Parathyroid adenoma (tissue), 2 donors: ENCODE measurements around the gene NFX1.
"Not testable (repeated sequence)": the region's sequence is repeated elsewhere in the genome, so short reads cannot be mapped to it uniquely, and the experiment has no call there.

ENCODE experiments used
- H2AFZ ChIP-seq: fragments of 300-600 bp; sonication (generic); one replicate; pipeline ENCODE4 v1.7.0; 2017; ENCODE audit warnings: antibody characterized with exemption, mild to moderate bottlenecking
- H3K27ac ChIP-seq: fragments of 300-600 bp; sonication (generic); one replicate; pipeline ENCODE4 v1.7.0; 2017
- H3K27me3 ChIP-seq: fragments of 300-600 bp; sonication (generic); one replicate; pipeline ENCODE4 v1.7.0; 2017; ENCODE audit warnings: low read length; ENCODE audit not compliant: control insufficient read depth, insufficient read depth
- H3K36me3 ChIP-seq: fragments of 300-600 bp; sonication (generic); one replicate; pipeline ENCODE4 v1.7.0; 2017; ENCODE audit warnings: low read length; ENCODE audit not compliant: control insufficient read depth, insufficient read depth
- H3K4me1 ChIP-seq: fragments of 300-600 bp; sonication (generic); one replicate; pipeline ENCODE4 v1.7.0; 2017; ENCODE audit warnings: control low read depth
- H3K4me2 ChIP-seq: fragments of 300-600 bp; sonication (generic); one replicate; pipeline ENCODE4 v1.7.0; 2017; ENCODE audit warnings: low read length
- H3K4me3 ChIP-seq: fragments of 300-600 bp; sonication (generic); one replicate; pipeline ENCODE4 v1.7.0; 2017; ENCODE audit warnings: low read depth, low read length
- H3K79me2 ChIP-seq: fragments of 300-600 bp; sonication (generic); one replicate; pipeline ENCODE4 v1.7.0; 2017; ENCODE audit warnings: control low read depth
- H3K9ac ChIP-seq: fragments of 300-600 bp; sonication (generic); one replicate; pipeline ENCODE4 v1.7.0; 2017; ENCODE audit warnings: mild to moderate bottlenecking
- H3K9me3 ChIP-seq: fragments of 300-600 bp; sonication (generic); one replicate; pipeline ENCODE4 v1.7.0; 2017; ENCODE audit warnings: low read length; ENCODE audit not compliant: control insufficient read depth
- TF ChIP-seq, protein P1 (sequence below): fragments of 300-600 bp; sonication (generic); IDR thresholded peaks from one replicate; pipeline ENCODE4 v1.7.0; 2017; ENCODE audit warnings: antibody characterized with exemption, mild to moderate bottlenecking
- donor health status: primary hyperparathyroidism.

The NFX1 gene

DNA sequence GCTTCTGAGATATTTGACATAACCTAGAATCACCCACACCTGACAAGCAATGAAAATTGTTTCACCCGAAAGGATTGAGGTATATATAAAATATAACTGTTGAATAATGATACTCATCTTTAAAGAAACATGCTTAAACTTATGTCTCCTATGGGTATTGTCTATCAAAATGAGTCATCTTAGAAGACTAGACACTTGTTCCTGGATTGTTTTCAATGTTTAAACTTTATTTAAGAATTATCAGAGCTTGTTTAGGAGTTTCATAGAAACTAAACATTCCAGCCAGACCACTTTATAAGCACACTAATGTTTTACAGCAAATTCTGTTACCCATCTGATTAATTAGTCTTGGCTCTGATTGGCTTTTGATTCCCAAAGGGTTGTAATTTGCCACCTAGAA lies 19.6 kb downstream of the NFX1 start:
- Histone ChIP-seq H3K4me2 (no peak overlapping the region), H3K9me3 (no peaks in the 10 kb centered on the region), H3K79me2 (peaks cover 4% of the 10 kb centered on the region), H3K36me3 (no peaks in the 10 kb centered on the region), H2AFZ (no peak overlapping the region), H3K27me3 (no peaks in the 10 kb centered on the region), H3K4me3 (no peak overlapping the region), H3K27ac (no peak overlapping the region), H3K9ac (no peak overlapping the region), H3K4me1 (no peaks in the 10 kb centered on the region)
- TF ChIP-seq, protein P1, sequence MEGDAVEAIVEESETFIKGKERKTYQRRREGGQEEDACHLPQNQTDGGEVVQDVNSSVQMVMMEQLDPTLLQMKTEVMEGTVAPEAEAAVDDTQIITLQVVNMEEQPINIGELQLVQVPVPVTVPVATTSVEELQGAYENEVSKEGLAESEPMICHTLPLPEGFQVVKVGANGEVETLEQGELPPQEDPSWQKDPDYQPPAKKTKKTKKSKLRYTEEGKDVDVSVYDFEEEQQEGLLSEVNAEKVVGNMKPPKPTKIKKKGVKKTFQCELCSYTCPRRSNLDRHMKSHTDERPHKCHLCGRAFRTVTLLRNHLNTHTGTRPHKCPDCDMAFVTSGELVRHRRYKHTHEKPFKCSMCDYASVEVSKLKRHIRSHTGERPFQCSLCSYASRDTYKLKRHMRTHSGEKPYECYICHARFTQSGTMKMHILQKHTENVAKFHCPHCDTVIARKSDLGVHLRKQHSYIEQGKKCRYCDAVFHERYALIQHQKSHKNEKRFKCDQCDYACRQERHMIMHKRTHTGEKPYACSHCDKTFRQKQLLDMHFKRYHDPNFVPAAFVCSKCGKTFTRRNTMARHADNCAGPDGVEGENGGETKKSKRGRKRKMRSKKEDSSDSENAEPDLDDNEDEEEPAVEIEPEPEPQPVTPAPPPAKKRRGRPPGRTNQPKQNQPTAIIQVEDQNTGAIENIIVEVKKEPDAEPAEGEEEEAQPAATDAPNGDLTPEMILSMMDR, result no peak

DNA sequence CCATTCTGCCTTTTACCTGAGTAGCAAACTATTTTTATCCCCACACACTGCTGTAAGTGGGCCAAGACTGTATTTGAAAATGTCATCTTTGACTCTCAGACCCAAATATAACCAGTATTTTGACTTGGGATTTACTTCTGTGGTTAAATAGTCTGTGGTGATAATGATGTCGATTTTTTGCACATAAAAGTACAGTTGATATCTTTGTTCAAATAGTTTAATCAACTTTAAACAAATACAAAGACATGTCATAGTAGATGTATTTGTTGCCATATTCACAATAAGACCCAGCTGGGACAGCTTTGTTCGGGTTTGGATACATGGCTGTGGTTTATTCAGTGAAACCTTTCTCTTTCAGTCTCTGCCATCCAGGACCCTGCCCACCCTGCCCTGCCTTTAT lies 20.4 kb downstream of the NFX1 start:
- no peak overlapping the region for H3K27ac ChIP-seq
- TF ChIP-seq, protein P1, result no peak

DNA sequence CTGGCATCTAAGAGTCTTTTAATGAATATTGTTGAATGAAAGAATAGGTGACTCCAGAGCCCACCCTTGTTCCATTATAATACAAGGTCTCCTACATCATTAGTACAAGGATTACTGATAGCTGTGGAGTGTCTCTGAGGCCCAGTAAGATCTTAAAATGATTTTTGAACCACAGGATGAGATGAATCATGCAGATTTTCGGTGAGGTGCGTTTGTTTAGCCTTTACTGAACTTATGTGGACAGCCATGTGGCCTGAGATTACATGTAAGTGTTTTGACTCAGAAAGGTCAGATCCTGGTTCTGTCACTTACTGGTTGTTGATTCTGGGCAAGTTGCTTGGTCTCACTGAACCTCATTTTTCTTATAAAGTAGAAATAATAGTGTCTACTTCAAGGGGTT lies 21.6 kb downstream of the NFX1 start:
- Histone ChIP-seq H3K9me3 (no peaks in the 10 kb centered on the region), H3K36me3 (no peaks in the 10 kb centered on the region), H3K27me3 (no peaks in the 10 kb centered on the region), H3K4me3 (no peak overlapping the region), H3K4me1 (no peaks in the 10 kb centered on the region), H3K9ac (no peak overlapping the region), H2AFZ (no peak overlapping the region), H3K27ac (no peak overlapping the region), H3K4me2 (no peak overlapping the region), H3K79me2 (no peaks in the 10 kb centered on the region)
- TF ChIP-seq, protein P1, result no peak

More for the DNA sequence above, 20.4 kb downstream of the NFX1 start:
- no peaks in the 10 kb centered on the region for H3K79me2 ChIP-seq
- no peaks in the 10 kb centered on the region for H3K36me3 ChIP-seq
- no peaks in the 10 kb centered on the region for H3K4me1 ChIP-seq
- H3K27me3 ChIP-seq, result no peaks in the 10 kb centered on the region
- H3K4me3 ChIP-seq, result no peak overlapping the region
- H3K9ac ChIP-seq, result no peak overlapping the region
- H3K4me2 ChIP-seq, result no peak overlapping the region
- no peak overlapping the region for H2AFZ ChIP-seq
- no peaks in the 10 kb centered on the region for H3K9me3 ChIP-seq

DNA sequence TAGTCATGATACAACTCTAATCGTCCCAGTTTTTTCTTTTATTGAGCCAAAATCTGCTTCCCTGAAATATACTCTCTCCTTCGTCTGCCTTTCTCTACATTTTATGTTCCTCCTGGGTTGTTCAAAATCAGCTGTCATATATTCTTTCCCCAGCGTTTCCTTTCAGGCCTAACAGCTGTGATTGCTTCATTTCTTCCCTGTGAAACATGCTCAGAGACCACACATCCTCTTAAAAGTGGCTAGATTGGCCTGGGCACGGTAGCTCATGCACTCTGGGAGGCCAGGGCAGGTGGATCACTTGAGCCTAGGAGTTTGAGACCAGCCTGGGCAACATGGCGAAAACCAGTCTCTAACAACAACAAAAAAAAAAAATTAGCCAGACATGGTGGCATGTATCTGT lies 25.1 kb downstream of the NFX1 start:
- no peak overlapping the region for H3K9ac ChIP-seq
- TF ChIP-seq, protein P1, result no peak
- no peaks in the 10 kb centered on the region for H3K79me2 ChIP-seq
- no peaks in the 10 kb centered on the region for H3K36me3 ChIP-seq
- no peak overlapping the region for H3K4me3 ChIP-seq
- no peaks in the 10 kb centered on the region for H3K27me3 ChIP-seq
- no peaks in the 10 kb centered on the region for H3K4me1 ChIP-seq
- H3K9me3 ChIP-seq, result no peaks in the 10 kb centered on the region
- H2AFZ ChIP-seq, result no peak overlapping the region
- H3K4me2 ChIP-seq, result no peak overlapping the region
- no peak overlapping the region for H3K27ac ChIP-seq

DNA sequence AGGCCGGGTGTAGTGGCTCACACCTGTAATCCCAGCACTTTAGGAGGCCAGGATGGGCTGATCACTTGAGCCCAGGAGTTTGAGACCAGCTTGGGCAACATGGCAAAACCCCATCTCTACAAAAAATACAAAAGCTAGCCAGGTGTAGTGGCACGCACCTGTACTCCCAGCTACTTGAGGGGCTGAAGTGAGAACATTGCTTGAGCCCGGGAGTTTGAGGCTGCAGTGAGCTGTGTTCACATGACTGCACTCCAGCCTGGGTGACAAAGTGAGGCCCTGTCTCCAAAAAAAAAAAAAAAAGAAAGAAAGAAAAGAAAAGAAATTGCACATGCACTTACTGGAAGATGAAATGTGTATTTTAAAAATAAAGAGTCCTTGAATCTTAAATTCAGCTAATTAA lies 26.8 kb downstream of the NFX1 start:
- H3K36me3 ChIP-seq, H3K4me2 ChIP-seq: not testable (repeated sequence)

More for the DNA sequence above, 26.8 kb downstream of the NFX1 start:
- H3K4me1 ChIP-seq, H3K9me3 ChIP-seq, H2AFZ ChIP-seq, H3K9ac ChIP-seq, H3K27me3 ChIP-seq, H3K4me3 ChIP-seq, H3K79me2 ChIP-seq, H3K27ac ChIP-seq: not testable (repeated sequence)
